ENCODE measurements around the gene PELO.
"Not testable (repeated sequence)": the region's sequence is repeated elsewhere in the genome, so short reads cannot be mapped to it uniquely, and the experiment has no call there.

Gene PELO, protein sequence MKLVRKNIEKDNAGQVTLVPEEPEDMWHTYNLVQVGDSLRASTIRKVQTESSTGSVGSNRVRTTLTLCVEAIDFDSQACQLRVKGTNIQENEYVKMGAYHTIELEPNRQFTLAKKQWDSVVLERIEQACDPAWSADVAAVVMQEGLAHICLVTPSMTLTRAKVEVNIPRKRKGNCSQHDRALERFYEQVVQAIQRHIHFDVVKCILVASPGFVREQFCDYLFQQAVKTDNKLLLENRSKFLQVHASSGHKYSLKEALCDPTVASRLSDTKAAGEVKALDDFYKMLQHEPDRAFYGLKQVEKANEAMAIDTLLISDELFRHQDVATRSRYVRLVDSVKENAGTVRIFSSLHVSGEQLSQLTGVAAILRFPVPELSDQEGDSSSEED

DNA sequence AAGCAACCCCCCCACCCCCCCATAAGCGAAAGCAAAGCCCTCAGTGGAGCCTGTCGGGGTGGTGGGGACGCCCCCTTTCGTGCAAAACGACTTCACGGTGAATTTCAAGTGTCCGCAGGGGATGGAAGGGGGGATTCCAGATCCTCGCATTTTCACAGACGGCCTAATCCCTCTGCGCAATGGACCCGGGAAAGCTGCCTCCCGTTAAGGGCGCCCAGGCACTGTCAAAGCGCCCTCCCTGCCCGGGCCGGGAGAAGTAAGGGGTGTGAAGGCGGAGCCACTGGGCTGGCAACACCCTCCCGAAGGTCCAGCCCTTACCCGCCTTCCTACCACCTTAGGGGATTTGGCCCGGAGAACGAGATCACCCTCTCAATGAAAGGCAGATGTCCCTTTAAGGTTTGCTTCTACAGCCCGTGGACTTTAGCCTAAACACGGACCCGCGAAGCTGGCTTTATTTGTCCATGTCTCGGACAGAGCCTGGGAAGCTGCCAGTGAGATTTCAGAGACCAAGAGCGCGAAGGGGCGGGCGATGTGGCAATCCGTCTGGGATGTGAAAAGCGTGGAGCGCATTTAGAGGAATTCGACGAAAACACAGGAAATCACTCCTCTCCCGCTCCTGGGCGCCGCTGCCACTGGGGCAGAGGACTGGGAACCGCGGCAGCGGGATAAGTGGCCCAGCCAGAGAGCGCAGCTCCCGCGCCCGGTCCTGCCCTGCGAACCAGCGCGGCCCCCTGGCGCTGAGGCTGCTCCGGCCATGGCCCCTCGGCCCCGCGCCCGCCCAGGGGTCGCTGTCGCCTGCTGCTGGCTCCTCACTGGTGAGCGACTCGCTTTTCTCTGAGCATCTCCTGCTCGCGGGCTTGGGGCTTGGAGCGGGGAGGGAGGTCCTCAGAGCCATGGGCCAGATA lies at the start of gene PELO, which contains the start of gene ITGA1:
Gene PELO (plus strand): TSS at position 317 of the 905 bp plus-strand sequence. CDS start 12,479 bp downstream, outside the sequence.
Gene ITGA1 (plus strand): TSS at position 317 of the 905 bp plus-strand sequence. CDS start 438 bp downstream, at position 755.
- no peak for DNase-seq

DNA sequence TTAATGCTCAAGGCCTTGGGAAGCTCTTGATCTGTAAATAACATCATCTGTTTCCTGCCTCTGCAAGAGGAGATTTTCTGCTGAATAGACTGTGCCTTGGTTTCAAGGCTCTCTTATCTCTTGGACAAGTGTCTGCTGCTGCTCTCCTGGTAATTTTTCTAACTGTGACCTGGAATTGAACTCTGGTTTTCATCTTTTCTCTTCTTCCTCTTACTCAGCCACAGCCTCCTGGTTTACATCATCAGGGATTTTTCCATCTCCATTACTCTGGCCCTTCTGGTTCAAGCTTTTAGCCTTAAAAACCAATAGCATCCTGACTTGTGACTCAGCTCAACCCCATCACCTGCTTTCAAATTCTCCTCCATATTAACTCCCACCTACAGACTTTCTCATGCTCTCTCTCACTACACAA lies 49.6 kb upstream of the PELO start:
- DNase-seq = no peak

DNA sequence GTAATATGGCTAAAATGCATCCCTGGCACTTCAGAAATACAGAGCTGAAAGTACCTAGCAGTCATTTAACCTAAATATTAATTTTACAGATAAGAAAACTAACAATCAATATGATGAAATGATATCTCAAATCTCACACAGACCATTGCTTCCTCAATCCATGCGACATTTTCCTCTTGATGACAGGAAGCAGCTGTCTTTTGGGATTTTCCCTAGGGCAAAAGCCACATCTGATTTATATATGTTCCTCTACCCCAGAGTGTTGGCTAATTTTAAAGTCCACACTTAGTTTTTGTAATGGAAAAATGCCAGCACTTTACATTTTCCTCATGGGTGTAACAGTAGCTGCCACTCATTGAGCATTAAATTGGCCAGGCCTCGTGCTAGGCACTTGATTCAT lies 47.7 kb upstream of the PELO start:
- DNase-seq = no peak

DNA sequence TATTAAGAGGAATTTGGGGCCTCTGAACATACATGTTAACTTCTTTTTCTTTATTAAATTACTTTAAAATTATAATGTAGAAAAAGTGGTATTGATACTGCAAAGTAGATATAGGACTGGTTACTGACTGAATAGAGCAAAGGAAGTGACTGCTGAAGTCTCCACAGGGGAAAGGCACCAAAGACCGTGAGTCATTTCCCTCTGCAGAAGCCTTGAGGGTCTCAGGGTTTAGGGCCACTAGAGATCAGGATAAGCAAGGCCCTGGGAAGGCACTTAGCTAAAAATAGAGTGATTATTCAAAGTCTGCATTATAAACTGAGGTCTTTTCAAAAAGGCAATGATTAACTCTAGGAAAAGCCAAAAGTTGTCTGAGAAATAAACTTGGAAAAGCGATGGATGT lies 44.7 kb upstream of the PELO start:
- no peak for DNase-seq

DNA sequence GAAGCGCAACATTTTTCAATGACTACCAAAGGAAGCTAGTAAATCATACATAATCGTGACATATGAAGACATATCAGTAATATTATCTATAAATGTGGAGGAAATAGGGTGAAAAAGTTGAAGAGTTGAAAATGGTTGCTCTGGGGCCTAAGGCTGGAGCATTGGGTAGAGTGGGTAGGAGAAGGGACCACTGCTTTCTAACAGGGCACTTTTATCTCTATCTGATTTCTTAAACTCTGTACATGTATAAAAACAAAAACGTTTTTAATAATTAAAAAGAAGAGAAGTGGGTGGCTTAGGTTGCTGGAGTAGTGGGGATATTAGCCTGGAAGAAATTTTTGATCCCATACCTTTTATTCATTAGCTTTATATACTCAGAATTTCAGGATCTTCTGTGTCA lies 44.2 kb upstream of the PELO start:
- no peak for DNase-seq

DNA sequence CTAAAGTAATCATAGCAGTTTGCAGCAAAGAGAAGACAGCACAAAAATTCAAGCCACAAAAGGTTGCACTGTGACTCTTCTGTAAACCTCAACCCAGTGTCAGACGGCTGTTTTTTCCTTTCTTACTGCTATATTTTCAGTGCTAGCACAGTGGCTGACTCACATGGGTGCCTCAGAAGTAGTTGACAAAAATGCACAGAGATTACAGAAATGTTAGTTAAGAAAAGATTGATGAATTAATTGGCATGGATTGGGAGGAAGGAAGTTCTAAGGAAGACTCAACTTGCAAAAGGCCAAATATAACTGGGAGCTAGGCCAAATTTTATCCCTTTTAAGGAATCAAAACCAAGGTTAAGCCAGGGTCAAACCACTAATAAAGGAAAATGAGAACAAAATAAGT lies 43.7 kb upstream of the PELO start:
- DNase-seq = no peak

DNA sequence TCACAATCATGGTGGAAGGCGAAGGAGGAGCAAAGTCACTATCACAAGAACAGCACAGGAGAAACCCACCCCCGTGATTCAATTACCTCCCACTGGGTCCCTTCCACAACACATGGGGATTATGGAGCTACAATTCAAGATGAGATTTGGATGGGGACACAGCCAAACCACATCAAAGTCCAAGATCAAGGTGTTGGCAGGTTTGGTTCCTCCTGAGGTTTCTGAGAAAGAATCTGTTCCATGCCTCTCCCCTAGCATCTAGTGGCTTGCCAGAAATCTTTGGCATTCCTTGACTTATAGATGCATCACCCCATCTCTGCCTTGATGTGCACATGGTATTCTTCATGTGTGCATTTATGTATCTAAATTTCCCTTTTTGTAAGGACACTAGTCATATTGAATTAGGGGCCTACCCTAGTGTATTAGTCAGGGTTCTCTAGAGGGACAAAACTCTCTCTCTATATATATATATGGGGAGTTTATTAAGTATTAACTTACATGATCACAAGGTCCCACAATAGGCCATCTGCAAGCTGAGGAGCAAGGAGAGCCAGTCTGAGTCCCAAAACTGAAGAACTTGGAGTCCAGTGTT lies 42.8 kb upstream of the PELO start:
- DNase-seq = not testable (repeated sequence)

DNA sequence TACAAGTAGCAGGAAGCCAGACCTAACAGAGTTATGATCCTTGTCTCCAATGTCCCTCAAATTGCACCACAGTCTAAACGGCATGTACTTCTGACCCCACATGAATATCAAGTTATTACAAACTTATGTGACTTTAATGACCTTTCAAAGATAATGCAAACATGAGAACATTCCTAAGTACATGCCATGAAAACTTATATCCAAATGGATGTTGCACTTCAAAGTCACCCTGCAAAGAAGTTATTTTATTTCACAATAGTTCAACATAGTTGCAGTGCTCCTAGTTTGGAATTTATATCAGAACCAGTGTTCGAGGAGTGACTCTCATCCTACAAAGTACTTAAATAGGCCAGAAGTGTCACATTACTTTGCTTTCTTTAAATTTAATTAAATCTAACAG lies 41.2 kb upstream of the PELO start:
- DNase-seq = no peak

DNA sequence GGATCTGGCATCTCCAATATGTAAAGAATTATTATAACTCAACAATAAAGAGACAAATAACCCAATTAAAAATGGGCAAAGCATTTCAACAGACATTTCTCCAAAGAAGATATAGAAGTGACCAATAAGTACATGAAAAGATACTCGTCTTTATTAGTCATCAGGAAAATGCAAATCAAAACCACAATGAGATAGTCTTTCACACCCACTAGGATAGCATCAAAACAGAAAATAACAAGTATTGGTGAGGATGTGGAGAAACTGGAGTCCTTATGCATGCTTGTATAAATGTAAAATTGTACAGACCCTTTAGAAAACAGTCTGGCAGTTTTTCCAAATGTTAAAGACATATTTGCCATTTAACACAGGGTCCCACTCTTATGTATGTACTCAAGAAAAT lies 39.1 kb upstream of the PELO start:
- DNase-seq = no peak

DNA sequence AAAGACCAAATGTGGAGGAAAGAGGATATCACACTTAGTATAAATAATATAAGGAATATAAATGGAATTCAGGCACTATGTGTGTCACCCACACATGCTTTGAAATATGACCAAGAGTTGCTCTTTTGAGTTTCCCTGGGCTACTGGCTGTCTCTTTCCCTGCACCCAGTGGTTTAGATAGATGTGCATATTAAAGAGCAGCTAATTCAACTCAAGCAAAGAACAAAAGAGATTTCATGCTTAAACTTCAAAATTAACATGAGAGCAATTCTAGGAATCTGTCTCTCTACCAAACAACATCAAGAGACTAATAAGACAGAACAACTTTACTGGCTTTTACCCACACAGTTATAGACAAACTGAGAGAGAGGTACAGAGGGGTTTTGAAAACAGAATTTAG lies 38.0 kb upstream of the PELO start:
- DNase-seq = no peak

DNA sequence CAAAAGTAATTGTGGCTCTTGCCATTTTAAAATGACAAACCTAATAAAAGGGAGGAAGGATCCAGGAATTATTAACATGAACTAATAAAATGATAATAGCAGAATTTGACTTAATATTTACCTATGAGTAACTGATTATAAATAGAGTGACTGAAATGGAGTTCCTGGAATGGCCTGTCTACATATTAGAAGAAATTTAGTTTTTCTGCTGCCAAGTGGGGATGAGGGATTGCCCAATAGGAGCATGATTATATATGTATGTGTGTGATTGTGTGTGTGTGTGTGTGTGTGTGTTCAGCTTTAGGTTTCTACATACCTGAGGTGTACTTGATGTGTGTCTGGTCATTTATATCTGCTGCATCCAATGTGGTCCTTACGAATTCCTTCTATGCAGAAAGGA lies 36.6 kb upstream of the PELO start:
- DNase-seq = no peak

DNA sequence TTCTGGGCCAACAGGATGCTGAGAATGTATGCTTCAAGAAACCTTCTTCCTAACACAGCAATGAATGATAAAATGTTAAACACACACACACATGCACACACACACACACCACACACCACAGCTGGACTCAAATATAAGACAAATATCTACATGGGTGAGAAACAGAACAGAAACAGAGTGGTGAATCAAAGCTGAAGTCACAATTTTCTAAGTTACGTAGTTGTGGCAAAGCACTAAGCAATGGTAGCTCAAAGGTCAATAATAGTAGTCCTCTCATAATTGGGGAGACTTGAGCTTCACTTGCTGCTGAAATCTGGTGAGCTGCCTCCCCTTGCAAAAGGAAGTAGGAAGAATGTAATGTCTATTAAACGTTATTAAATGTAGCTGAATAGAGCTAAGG lies 33.7 kb upstream of the PELO start:
- no peak for DNase-seq

DNA sequence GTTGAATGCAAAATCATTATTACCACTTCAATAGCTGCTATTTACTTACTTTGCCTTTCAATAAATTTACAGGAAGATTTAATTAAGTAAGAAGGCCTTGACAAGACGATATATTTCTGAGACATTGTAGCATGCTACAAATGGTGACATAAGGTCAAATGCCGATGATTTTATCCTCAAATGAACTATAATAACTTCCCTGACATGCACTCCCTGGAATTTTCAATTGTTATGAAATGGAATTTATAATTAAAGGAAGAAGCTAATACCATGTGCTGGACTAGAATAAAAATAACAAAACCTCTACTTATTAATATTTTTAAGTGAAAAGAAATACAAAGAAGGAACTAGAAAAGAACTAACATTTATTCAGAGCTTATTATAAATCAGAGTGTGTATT lies 30.2 kb upstream of the PELO start:
- DNase-seq = no peak

DNA sequence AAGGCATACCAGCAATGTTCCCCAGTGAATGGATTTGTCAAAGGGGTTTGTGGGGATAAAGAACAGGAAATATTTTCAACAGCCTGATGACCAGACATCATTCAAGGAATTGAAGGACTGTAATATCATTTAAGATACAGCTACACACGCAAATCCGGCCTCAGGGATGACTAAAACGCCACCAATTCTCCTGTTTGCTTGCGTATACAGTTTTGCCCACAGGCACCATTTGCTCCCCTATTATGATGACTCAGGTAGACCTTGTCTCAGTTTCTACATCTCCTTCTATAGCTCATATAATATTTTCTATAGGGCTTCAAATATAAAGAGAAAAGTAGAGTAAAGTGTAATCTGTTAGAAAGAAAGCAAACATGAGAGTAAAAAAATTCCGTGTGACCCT lies 29.7 kb upstream of the PELO start:
- DNase-seq = no peak

DNA sequence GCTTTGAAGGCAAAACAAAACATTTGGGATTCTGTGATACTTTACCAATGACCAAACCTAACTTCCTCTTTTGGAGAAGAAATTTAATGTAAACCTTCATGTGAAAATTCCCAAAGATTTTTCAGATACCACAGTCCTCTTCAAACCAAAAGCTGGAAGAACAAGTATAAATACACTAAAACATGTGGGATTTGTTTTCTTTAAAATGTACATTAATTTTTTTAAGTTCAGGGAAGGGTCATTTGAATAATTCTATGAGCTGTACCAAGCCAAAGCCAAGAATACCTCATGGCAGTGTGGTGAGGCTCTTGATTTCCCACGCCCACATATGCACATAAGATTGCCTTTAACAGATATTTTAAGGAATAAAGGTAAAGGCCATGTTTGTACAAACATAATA lies 28.4 kb upstream of the PELO start:
- DNase-seq = no peak

DNA sequence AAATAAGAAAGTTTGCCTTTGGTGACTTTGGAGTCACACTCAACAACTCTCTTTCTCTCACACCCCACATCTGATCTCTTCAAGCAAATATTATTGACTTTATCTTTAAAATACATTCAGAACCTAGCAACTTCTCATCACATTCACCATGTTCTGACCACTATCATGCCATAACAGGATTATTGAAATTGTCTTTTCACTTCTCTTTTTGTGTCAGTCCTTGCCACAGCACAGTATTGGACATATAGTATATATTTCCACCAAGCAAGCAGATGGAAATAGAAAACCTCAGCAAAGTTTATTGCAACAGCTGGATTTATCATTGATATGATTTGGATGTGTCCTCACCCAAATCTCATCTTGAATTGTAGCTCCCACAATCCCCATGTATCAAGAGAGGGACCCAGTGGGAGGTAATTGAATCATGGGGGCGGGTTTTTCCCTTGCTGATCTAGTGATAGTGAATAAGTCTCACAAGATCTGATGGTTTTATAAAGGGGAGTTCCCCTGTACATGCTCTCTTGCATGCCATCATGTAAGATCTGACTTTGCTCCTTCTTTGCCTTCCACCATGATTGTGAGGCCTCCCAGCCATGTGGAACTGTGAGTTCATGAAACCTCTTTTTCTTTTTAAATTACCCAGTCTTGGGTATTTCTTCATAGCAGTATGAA lies 26.9 kb upstream of the PELO start:
- no peak for DNase-seq

DNA sequence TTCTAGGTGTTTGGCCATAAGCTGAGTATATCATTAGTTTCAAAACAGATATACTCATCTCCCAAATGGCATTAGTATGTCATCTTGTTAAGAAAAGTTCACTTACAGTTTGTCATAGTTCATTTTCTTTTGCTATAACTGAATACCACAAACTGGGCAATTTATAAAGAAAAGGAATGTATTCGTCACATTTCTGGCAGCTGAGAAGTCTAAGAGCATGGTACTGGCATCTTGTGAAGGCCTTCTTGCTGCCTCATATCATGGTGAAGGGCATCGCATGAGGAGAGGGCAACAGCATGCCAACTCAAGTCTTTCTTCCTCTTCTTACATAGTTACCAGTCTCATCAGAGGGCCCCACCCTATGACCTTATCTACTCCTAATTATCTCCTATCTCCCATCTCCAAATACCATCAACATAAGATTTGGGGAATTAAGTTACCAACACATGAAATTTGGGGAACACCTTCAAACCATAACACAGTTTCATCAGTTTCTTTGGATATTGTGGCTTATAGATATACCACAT lies 20.4 kb upstream of the PELO start:
- no peak for DNase-seq

DNA sequence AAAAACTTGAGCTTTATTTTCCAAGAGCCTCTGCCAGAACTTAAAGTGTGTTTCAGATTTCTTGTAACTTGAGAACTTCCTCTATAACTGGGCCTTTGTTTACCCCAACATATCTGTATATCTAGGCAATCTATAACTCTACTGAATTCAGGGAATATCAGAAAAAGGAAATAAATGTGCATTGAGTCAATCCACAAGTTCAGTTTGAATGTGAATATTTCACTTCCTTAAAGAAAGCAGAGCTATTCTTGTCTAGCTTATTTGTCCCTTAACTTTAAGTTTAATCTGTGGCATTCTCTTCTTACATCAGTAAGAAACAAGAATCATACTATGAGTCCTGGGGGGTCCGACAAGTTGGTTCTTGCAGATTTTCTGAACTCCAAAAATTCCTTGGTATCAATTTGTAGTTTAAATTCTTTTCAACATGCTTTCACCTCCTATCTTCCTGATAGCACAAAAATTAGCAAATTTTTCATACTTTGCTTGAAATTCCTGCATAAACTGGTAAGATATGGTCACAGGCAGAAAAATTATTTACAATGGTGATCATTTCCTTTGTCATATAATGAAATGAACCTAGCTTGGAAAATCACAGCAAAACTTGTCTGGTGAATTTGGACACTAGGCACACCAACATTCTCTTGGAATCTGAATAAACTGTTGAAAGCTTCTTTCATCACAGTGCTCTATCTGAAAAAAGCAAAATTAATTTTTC lies 19.8 kb upstream of the PELO start:
- DNase-seq = no peak

DNA sequence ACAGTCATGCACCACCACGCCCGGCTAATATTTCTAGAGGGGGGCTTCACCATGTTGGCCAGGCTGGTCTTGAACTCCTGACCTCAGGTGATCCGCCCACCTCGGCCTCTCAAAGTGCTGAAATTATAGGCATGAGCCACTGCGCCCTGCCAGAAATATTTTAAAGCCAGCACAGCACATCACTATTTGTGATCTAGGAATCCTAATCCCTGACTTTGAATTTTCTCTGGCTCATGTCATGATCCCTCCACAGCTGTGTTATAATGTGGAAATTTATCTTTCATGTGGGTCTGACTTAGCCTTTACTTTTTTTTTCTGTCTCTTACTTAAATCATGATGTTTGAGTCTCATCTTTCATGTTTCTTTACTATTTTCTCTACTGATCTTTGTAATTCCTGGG lies 18.7 kb upstream of the PELO start:
- DNase-seq = no peak

DNA sequence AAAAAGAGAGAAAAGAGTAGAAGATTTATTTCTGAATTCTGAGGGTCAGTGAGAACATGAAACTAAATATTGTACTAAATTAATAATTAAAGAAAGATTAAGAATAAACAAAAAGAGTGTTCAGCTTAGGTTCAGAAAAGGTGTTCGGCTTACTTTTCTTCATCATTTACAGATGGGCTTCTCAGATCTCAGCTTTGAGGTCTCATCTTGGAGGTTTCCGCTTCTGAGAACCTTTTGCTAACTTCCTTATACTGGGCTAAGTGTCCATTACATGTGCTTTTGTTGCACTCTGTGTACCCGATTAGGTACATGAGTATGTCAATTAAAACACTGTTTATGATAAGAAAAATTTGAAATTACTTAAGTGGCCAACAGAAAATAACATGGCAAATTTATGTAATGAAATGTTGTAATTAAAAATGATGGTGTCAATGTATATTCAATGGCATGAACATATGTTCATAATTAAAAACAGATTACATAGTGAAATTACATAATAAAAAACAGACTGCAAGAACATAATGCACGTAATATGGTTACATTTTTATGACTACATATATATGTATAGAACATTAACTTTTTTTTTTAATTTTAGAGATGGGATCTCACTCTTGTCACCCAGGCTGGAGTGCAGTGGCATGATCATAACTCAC lies 17.3 kb upstream of the PELO start:
- DNase-seq = no peak

DNA sequence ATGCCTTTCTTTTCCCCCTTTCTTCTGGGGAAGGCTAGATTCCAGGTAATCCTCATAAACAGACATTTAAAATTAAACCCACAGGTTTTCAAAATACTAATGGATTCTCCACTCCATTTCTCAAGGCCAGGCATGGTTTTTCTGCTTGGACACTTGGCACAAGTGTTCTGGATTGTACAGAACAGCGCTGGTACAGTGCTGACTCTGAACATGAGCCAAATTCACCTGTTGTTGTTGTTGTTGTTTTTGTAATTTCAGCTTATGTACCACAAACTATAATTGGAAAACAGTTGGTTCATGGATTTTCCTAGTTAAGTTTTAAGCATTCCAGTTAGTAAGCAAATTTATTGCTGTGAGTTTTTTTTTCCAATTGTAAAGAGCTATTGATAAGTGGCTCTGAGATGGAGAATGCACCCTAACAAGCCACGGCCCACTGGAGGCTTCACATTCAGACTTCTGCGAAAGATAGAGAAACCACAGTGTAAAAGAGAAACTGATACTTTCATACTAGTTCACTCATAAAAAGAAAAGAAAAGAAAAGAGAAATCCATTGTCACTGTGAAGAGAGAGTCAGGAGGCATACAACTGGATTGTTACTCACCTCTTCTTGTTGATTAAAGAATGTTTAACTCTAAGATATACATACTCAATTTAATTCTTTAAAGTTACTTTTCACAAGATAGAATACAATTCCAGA lies 16.2 kb upstream of the PELO start:
- DNase-seq = no peak

All from GF-D8 (cell line).